ENCODE measurements around the gene FRS3. TPM values are rescaled to one million over a fixed set of nuclear protein-coding genes. Genes with fewer than 3 reads are reported as not detected.

The FRS3 gene
- total and polyA plus RNA-seq, 2 of the 8 experiments (the other 6 are each of a cell fraction or from before 2014, with no cell fraction given), result 3.4 to 4.4 TPM

GRCh38 chr6:41811095-41811494 lies 31.4 kb upstream of the FRS3 start:
- H3K9ac ChIP-seq (replicated peaks in 1 of 4; ENCODE audit: extremely low read depth in 1 of 4, low read depth in 3 of 4, low read length in 3 of 4), result no peak overlapping the region
- CTCF ChIA-PET (ENCODE audit: partially characterized antibody), result interaction anchor here (1.5 kb wide), 1 partner anchor 10 kb away, joined by 7 read pairs; no protein-coding TSS in a partner anchor
- TF ChIP-seq, protein P1, sequence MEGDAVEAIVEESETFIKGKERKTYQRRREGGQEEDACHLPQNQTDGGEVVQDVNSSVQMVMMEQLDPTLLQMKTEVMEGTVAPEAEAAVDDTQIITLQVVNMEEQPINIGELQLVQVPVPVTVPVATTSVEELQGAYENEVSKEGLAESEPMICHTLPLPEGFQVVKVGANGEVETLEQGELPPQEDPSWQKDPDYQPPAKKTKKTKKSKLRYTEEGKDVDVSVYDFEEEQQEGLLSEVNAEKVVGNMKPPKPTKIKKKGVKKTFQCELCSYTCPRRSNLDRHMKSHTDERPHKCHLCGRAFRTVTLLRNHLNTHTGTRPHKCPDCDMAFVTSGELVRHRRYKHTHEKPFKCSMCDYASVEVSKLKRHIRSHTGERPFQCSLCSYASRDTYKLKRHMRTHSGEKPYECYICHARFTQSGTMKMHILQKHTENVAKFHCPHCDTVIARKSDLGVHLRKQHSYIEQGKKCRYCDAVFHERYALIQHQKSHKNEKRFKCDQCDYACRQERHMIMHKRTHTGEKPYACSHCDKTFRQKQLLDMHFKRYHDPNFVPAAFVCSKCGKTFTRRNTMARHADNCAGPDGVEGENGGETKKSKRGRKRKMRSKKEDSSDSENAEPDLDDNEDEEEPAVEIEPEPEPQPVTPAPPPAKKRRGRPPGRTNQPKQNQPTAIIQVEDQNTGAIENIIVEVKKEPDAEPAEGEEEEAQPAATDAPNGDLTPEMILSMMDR (IDR thresholded peaks at IDR 0.05; ENCODE audit: control extremely low read depth in 1 of 3, insufficient read depth in 1 of 3, low read depth in 1 of 3, low read length in 3 of 3), result no peak
- TF ChIP-seq HDAC6 (IDR thresholded peaks at IDR 0.05; ENCODE audit: low read depth, low read length) (no peak), BACH1 (IDR thresholded peaks at IDR 0.05; ENCODE audit: low read length) (no peak), RNF2 (IDR thresholded peaks at IDR 0.05; ENCODE audit: borderline replicate concordance, low read depth, low read length, missing control alignments, poor library complexity, severe bottlenecking) (no peak), NANOG (IDR thresholded peaks at IDR 0.05; ENCODE audit: insufficient read depth, low read depth, low read length, poor library complexity, severe bottlenecking) (no peak), CEBPB (IDR thresholded peaks at IDR 0.05; ENCODE audit: low read depth, low read length) (no peak), SRF (IDR thresholded peaks at IDR 0.05; ENCODE audit: low read depth, low read length) (no peak), EGR1 (IDR thresholded peaks at IDR 0.05; ENCODE audit: borderline replicate concordance, low read depth, low read length) (no peak), ASH2L (IDR thresholded peaks at IDR 0.05; ENCODE audit: low read length) (no peak), SAP30 (IDR thresholded peaks at IDR 0.05; ENCODE audit: insufficient read depth, insufficient replicate concordance, low read length) (no peak), YY1 (IDR thresholded peaks at IDR 0.05; ENCODE audit: low read depth, low read length) (no peak), JUND (IDR thresholded peaks at IDR 0.05; ENCODE audit: low read length) (no peak)

More at GRCh38 chr6:41811095-41811494, 31.4 kb upstream of the FRS3 start:
- POLR2A ChIA-PET (ENCODE audit: partially characterized antibody), result no interaction called here
- Histone ChIP-seq H3K9me3 (ENCODE audit: insufficient read depth in 2 of 2, low read depth in 1 of 2, low read length in 1 of 2) (no peaks in the 10 kb centered on the region), H2BK12ac (ENCODE audit: low read depth, low read length) (no peak overlapping the region), H3K4me2 (ENCODE audit: insufficient read depth in 1 of 2, low read depth in 2 of 2, low read length in 2 of 2) (no peak overlapping the region), H3K79me1 (ENCODE audit: low read depth, low read length) (no peaks in the 10 kb centered on the region), H3K4ac (replicated peaks; ENCODE audit: insufficient read length, low read depth, low read length) (no peak overlapping the region), H3K27ac (ENCODE audit: low read depth, low read length) (no peak overlapping the region), H3K79me2 (ENCODE audit: control insufficient read depth in 1 of 2, insufficient read depth in 2 of 2, low read length in 2 of 2) (no peaks in the 10 kb centered on the region), H3K56ac (replicated peaks; ENCODE audit: insufficient read length, low read depth, low read length) (no peak overlapping the region), H3K4me1 (replicated peaks in 1 of 4; ENCODE audit: control insufficient read depth in 3 of 4, insufficient read depth in 4 of 4, low read length in 3 of 4) (no peaks in the 10 kb centered on the region), H2BK5ac (ENCODE audit: low read depth, low read length) (no peak overlapping the region), H4K8ac (ENCODE audit: extremely low read depth, insufficient read depth, low read length) (no peak overlapping the region), H4K20me1 (replicated peaks in 1 of 2; ENCODE audit: control insufficient read depth in 1 of 2, insufficient read depth in 2 of 2, low read length in 2 of 2) (peaks cover 0 to 4% of the 10 kb centered on the region in 2 experiments), H3K23me2 (ENCODE audit: low read depth, low read length) (no peaks in the 10 kb centered on the region), H3K36me3 (ENCODE audit: control insufficient read depth in 2 of 4, insufficient read depth in 4 of 4, low read length in 3 of 4) (peaks cover 0 to 5% (median 2%) of the 10 kb centered on the region in 4 experiments; a peak in 4 of 8 replicates), H2BK20ac (ENCODE audit: low read length) (no peak overlapping the region), H2BK15ac (ENCODE audit: low read length) (no peak overlapping the region), H3K4me3 (ENCODE audit: extremely low read depth in 1 of 4, insufficient read depth in 2 of 4, low read depth in 3 of 4, low read length in 4 of 4) (no peak overlapping the region), H2AFZ (ENCODE audit: low read length) (no peak overlapping the region), H3K23ac (ENCODE audit: insufficient read length) (no peak overlapping the region), H4K91ac (replicated peaks; ENCODE audit: insufficient read length, low read length) (no peak overlapping the region), H4K5ac (ENCODE audit: insufficient read length, low read depth, low read length) (no peak overlapping the region), H2BK120ac (replicated peaks; ENCODE audit: low read depth, low read length) (no peak overlapping the region), H3K14ac (ENCODE audit: insufficient read length) (no peak overlapping the region), H3K18ac (ENCODE audit: extremely low read depth, low read length) (no peak overlapping the region), H3K27me3 (replicated peaks in 1 of 4; ENCODE audit: control insufficient read depth in 3 of 4, extremely low read depth in 1 of 4, insufficient read depth in 3 of 4, low read length in 3 of 4) (no peaks in the 10 kb centered on the region), H2AK5ac (ENCODE audit: low read depth, low read length) (no peak overlapping the region)
- FAIRE-seq (no peak), DNase-seq (ENCODE audit: low read depth in 1 of 2, low spot score in 2 of 2) (no peak)
- WGBS, 2 experiments (ENCODE audit: extremely low coverage in 1 of 2, insufficient coverage in 1 of 2, insufficient read length in 1 of 2, insufficient replicate concordance in 2 of 2, low coverage in 1 of 2, low lambda C conversion rate in 2 of 2, missing lambda C conversion rate in 1 of 2), result 86% methylated on average over 3 of the region's 3 CpGs; no CpG with 5 or more reads in 1 of the 2 experiments
